Measurements from ENCODE around the gene HIBCH. TPM values are rescaled to one million over a fixed set of nuclear protein-coding genes. Genes with fewer than 3 reads are reported as not detected.
"Not testable (repeated sequence)": the region's sequence is repeated elsewhere in the genome, so short reads cannot be mapped to it uniquely, and the experiment has no call there.

The HIBCH gene, protein sequence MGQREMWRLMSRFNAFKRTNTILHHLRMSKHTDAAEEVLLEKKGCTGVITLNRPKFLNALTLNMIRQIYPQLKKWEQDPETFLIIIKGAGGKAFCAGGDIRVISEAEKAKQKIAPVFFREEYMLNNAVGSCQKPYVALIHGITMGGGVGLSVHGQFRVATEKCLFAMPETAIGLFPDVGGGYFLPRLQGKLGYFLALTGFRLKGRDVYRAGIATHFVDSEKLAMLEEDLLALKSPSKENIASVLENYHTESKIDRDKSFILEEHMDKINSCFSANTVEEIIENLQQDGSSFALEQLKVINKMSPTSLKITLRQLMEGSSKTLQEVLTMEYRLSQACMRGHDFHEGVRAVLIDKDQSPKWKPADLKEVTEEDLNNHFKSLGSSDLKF
- 10 to 100 TPM; 19.8 to 68.4 TPM for total RNA-seq

- peaks cover 7% of the 10 kb centered on the region in 2 donors for H3K27me3 Mint-ChIP-seq
- H3K36me3 Mint-ChIP-seq = peaks cover 5% of the 10 kb centered on the region
- H3K4me1 Mint-ChIP-seq (ENCODE audit: low read depth in 2 of 2) = peaks cover 29 to 49% of the 10 kb centered on the region in 2 donors
- ATAC-seq (peak; percentile 94 to 98), DNase-seq (ENCODE audit: low spot score) (peak; percentile 92)
- no peaks in the 10 kb centered on the region for H3K9me3 Mint-ChIP-seq
- peak within 1 kb of the TSS; percentile 87 for H3K4me3 Mint-ChIP-seq
- peak within 1 kb of the TSS; percentile 86 to 97 for H3K27ac Mint-ChIP-seq
Measured at GRCh38 chr2:190319555-190320498, at the start of gene HIBCH. Gene HIBCH, minus strand, starts transcription at chr2:190319826. Its CDS starts 76 bp downstream, at chr2:190319750.

GRCh38 chr2:190367091-190367490 is 47.5 kb upstream of the HIBCH start:
- Mint-ChIP-seq H3K36me3 (no peaks in the 10 kb centered on the region), H3K27ac (no peak overlapping the region), H3K4me1 (ENCODE audit: low read depth in 2 of 2) (peaks cover 0 to under 1% of the 10 kb centered on the region in 2 donors), H3K4me3 (no peak overlapping the region), H3K9me3 (no peaks in the 10 kb centered on the region), H3K27me3 (no peaks in the 10 kb centered on the region)
- ATAC-seq (no peak), DNase-seq (ENCODE audit: low spot score) (no peak)

- Mint-ChIP-seq H3K36me3 (no peaks in the 10 kb centered on the region), H3K4me3 (no peak overlapping the region), H3K27me3 (no peaks in the 10 kb centered on the region), H3K4me1 (ENCODE audit: low read depth in 2 of 2) (peaks cover 0 to 3% of the 10 kb centered on the region in 2 donors), H3K27ac (no peak overlapping the region), H3K9me3 (no peaks in the 10 kb centered on the region)
- ATAC-seq (peak in 1 of 2 donors; percentile 50), DNase-seq (ENCODE audit: low spot score) (no peak)
Measured at GRCh38 chr2:190366248-190366753, 46.7 kb upstream of the HIBCH start.

GRCh38 chr2:190365499-190366204 is 46.0 kb upstream of the HIBCH start:
- H3K4me3 Mint-ChIP-seq = no peak overlapping the region
- DNase-seq (ENCODE audit: low spot score) (no peak), ATAC-seq (no peak)
- peaks cover 0 to 3% of the 10 kb centered on the region in 2 donors for H3K4me1 Mint-ChIP-seq (ENCODE audit: low read depth in 2 of 2)
- no peak overlapping the region for H3K27ac Mint-ChIP-seq
- no peaks in the 10 kb centered on the region for H3K27me3 Mint-ChIP-seq
- H3K36me3 Mint-ChIP-seq = no peaks in the 10 kb centered on the region
- no peaks in the 10 kb centered on the region for H3K9me3 Mint-ChIP-seq

DNA sequence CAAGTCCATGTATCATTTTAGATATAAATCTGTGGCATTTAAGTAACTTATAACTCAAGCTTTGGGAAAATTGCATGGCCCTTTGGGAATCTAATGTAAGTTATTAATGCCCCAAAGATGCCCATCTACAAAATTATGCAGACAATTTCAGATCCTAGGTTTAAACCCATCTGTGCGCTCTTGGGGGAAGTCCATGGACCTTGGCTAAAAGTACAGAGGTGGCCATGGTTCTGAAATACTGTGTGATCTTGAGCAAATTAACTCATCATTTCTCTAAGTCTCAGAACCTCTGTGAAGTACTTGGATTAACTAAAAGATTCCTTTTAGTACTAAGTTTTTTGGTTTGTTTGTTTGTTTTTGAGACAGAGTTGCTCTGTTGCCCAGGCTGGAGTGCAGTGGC is 43.3 kb upstream of the HIBCH start:
- Mint-ChIP-seq H3K4me3 (no peak overlapping the region), H3K36me3 (no peaks in the 10 kb centered on the region), H3K4me1 (ENCODE audit: low read depth in 2 of 2) (peaks cover 9 to 19% of the 10 kb centered on the region in 2 donors), H3K9me3 (no peaks in the 10 kb centered on the region), H3K27me3 (no peaks in the 10 kb centered on the region), H3K27ac (no peak overlapping the region)
- ATAC-seq = no peak
- DNase-seq (ENCODE audit: low spot score) = no peak

GRCh38 chr2:190361572-190361971 is 41.9 kb upstream of the HIBCH start:
- Mint-ChIP-seq H3K36me3 (no peaks in the 10 kb centered on the region), H3K9me3 (no peaks in the 10 kb centered on the region), H3K27me3 (no peaks in the 10 kb centered on the region), H3K4me1 (ENCODE audit: low read depth in 2 of 2) (peaks cover 9 to 19% of the 10 kb centered on the region in 2 donors), H3K27ac (no peak overlapping the region), H3K4me3 (no peak overlapping the region)
- ATAC-seq (no peak), DNase-seq (ENCODE audit: low spot score) (no peak)

DNA sequence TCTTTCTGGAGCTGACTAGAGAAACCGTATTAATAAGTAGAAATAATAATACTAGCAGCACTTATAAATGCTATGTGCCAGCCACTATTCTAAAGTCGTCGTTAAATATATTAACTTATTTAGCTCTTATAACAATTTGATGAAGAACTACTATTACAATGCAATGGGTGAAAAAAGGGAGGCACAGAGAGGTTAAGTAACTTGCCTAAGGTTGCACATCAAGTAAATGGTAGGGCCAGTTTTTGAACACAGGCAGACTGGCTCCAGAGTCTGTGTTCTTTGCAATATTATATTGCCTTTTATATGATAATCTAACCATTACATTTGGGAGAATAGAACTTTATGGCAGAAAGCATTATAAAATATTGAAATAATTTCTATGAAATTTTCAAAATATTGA is 41.3 kb upstream of the HIBCH start:
- H3K4me1 Mint-ChIP-seq (ENCODE audit: low read depth in 2 of 2) = peaks cover 9 to 19% of the 10 kb centered on the region in 2 donors
- H3K27me3 Mint-ChIP-seq = no peaks in the 10 kb centered on the region
- H3K27ac Mint-ChIP-seq = peak overlapping the region in 1 of 2 donors; percentile 96
- DNase-seq (ENCODE audit: low spot score) (no peak), ATAC-seq (no peak)
- H3K9me3 Mint-ChIP-seq = no peaks in the 10 kb centered on the region
- H3K4me3 Mint-ChIP-seq = no peak overlapping the region
- no peaks in the 10 kb centered on the region for H3K36me3 Mint-ChIP-seq

GRCh38 chr2:190360561-190360960 is 40.9 kb upstream of the HIBCH start:
- H3K4me3 Mint-ChIP-seq = peak overlapping the region; percentile 89
- peaks cover 9 to 19% of the 10 kb centered on the region in 2 donors for H3K4me1 Mint-ChIP-seq (ENCODE audit: low read depth in 2 of 2)
- DNase-seq (ENCODE audit: low spot score) (no peak), ATAC-seq (no peak)
- H3K27me3 Mint-ChIP-seq = no peaks in the 10 kb centered on the region
- no peaks in the 10 kb centered on the region for H3K36me3 Mint-ChIP-seq
- peak overlapping the region in 1 of 2 donors; percentile 96 for H3K27ac Mint-ChIP-seq
- H3K9me3 Mint-ChIP-seq = no peaks in the 10 kb centered on the region

GRCh38 chr2:190358655-190359448 is 39.2 kb upstream of the HIBCH start:
- ATAC-seq; H3K4me3 Mint-ChIP-seq; H3K9me3 Mint-ChIP-seq; H3K36me3 Mint-ChIP-seq; H3K27me3 Mint-ChIP-seq; DNase-seq (ENCODE audit: low spot score): not testable (repeated sequence)
- Mint-ChIP-seq H3K27ac (peak overlapping the region in 1 of 2 donors; percentile 96), H3K4me1 (ENCODE audit: low read depth in 2 of 2) (peaks cover 9 to 22% of the 10 kb centered on the region in 2 donors)

DNA sequence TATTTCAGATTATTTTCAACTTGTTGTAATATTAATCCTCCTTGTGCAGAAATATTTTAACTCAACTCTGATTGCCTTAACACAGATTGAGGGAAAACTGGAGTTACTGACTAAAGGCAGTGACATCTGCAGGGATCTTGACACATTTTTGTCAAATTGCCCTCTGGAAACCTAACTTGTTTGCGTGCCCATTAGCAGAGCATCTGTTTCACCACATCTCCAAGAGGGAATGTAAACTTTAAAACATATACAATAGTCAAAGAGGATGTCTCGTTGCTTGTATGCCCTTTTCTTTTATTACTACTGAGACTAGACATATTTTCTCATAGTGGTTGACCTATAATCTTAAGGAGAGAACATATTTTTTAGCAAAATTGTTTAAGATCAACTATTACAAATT is 38.0 kb upstream of the HIBCH start:
- DNase-seq (ENCODE audit: low spot score) (no peak), ATAC-seq (no peak)
- peaks cover 16 to 28% of the 10 kb centered on the region in 2 donors for H3K4me1 Mint-ChIP-seq (ENCODE audit: low read depth in 2 of 2)
- H3K4me3 Mint-ChIP-seq = no peak overlapping the region
- no peaks in the 10 kb centered on the region for H3K27me3 Mint-ChIP-seq
- H3K36me3 Mint-ChIP-seq = no peaks in the 10 kb centered on the region
- no peaks in the 10 kb centered on the region for H3K9me3 Mint-ChIP-seq
- H3K27ac Mint-ChIP-seq = no peak overlapping the region

- DNase-seq (ENCODE audit: low spot score) = no peak
Measured at GRCh38 chr2:190355968-190356644, 36.5 kb upstream of the HIBCH start.

GRCh38 chr2:190354003-190354690 is 34.5 kb upstream of the HIBCH start:
- no peaks in the 10 kb centered on the region for H3K27me3 Mint-ChIP-seq
- DNase-seq (ENCODE audit: low spot score) = no peak
- H3K36me3 Mint-ChIP-seq = no peaks in the 10 kb centered on the region
- H3K4me1 Mint-ChIP-seq (ENCODE audit: low read depth in 2 of 2) = peaks cover 8 to 18% of the 10 kb centered on the region in 2 donors
- no peaks in the 10 kb centered on the region for H3K9me3 Mint-ChIP-seq
- ATAC-seq = no peak
- H3K27ac Mint-ChIP-seq = peak overlapping the region in 1 of 2 donors; percentile 43
- no peak overlapping the region for H3K4me3 Mint-ChIP-seq

More at GRCh38 chr2:190355968-190356644, 36.5 kb upstream of the HIBCH start:
- no peak for ATAC-seq
- Mint-ChIP-seq H3K27ac (no peak overlapping the region), H3K9me3 (no peaks in the 10 kb centered on the region), H3K27me3 (no peaks in the 10 kb centered on the region), H3K36me3 (no peaks in the 10 kb centered on the region), H3K4me3 (no peak overlapping the region), H3K4me1 (ENCODE audit: low read depth in 2 of 2) (peaks cover 18 to 28% of the 10 kb centered on the region in 2 donors)
